Subcutaneous adipose tissue (tissue), 4 donors: ENCODE data around the gene PPP2R2B. TPM values are rescaled to one million over a fixed set of nuclear protein-coding genes. Genes with fewer than 3 reads are reported as not detected.

ENCODE experiments used
- CTCF ChIP-seq: fragments of 450-650 bp; IDR thresholded peaks from one replicate; pipeline ENCODE4 v1.5.1; 2016; ENCODE audit warnings: low read depth, mild to moderate bottlenecking, control low read depth, antibody characterized with exemption, moderate library complexity
- total RNA-seq, 4 donors: library from RNA; depleted of rRNA; stranded (reverse); fragments of >200 nt; gene quantifications; one replicate each; pipeline ENCODE4 v1.1.0, GENCODE V29; 2016

The PPP2R2B gene
- total RNA-seq, 4 donors from 2014 or later = 0.34 to 0.66 TPM; not detected in 2

GRCh38 chr5:146849694-146850303, 28.8 kb downstream of the PPP2R2B start:
- no peak for TF ChIP-seq CTCF

GRCh38 chr5:146848133-146848532, 30.4 kb downstream of the PPP2R2B start:
- no peak for TF ChIP-seq CTCF

GRCh38 chr5:146840016-146840415, 38.5 kb downstream of the PPP2R2B start:
- TF ChIP-seq CTCF = no peak

GRCh38 chr5:146836226-146836842, 42.2 kb downstream of the PPP2R2B start:
- no peak for TF ChIP-seq CTCF

- TF ChIP-seq CTCF = no peak
Observed at GRCh38 chr5:146832985-146833732, 45.4 kb downstream of the PPP2R2B start.

- no peak for TF ChIP-seq CTCF
Observed at GRCh38 chr5:146828385-146828784, 50.2 kb downstream of the PPP2R2B start.

GRCh38 chr5:146827901-146828300, 50.7 kb downstream of the PPP2R2B start:
- TF ChIP-seq CTCF = no peak
